Ishikawa (cell line): ENCODE data around the gene VWDE.

Experiments used
- CEBPB ChIP-seq: IDR thresholded peaks from 2 replicates; pipeline ENCODE4 v1.6.1; 2012
- CREB1 ChIP-seq: IDR thresholded peaks from 2 replicates; pipeline ENCODE4 v1.6.1; 2012; ENCODE audit warnings: low read depth
- EGR1 ChIP-seq: IDR thresholded peaks from 2 replicates; pipeline ENCODE4 v1.6.1; 2012
- EP300 ChIP-seq: IDR thresholded peaks from 2 replicates; pipeline ENCODE4 v1.6.1; 2012; ENCODE audit warnings: borderline replicate concordance
- MAX ChIP-seq: IDR thresholded peaks from 2 replicates; pipeline ENCODE4 v1.6.1; 2012
- NFIC ChIP-seq: IDR thresholded peaks from 2 replicates; pipeline ENCODE4 v1.6.1; 2012
- RAD21 ChIP-seq: IDR thresholded peaks from 2 replicates; pipeline ENCODE4 v1.6.1; 2012; ENCODE audit warnings: low read depth
- REST ChIP-seq: IDR thresholded peaks from 2 replicates; pipeline ENCODE4 v1.6.1; 2012; ENCODE audit warnings: low read depth, mild to moderate bottlenecking
- TAF1 ChIP-seq: IDR thresholded peaks from 2 replicates; pipeline ENCODE4 v1.6.1; 2012; ENCODE audit warnings: low read depth, mild to moderate bottlenecking
- TEAD4 ChIP-seq: IDR thresholded peaks from 2 replicates; pipeline ENCODE4 v1.6.1; 2012
- USF1 ChIP-seq: IDR thresholded peaks from 2 replicates; pipeline ENCODE4 v1.6.1; 2012
- ZBTB7A ChIP-seq: IDR thresholded peaks from 2 replicates; pipeline ENCODE4 v1.6.1; 2012; ENCODE audit warnings: low read depth

GRCh38 chr7:12325646-12326045 is 78.0 kb downstream of the VWDE start:
- no peak for TF ChIP-seq TAF1
- no peak for TF ChIP-seq EGR1
- TF ChIP-seq USF1 = no peak
- no peak for TF ChIP-seq CREB1
- TF ChIP-seq CEBPB = no peak
- no peak for TF ChIP-seq RAD21
- no peak for TF ChIP-seq TEAD4
- TF ChIP-seq MAX = no peak
- no peak for TF ChIP-seq NFIC
- TF ChIP-seq ZBTB7A = no peak
- no peak for TF ChIP-seq REST
- TF ChIP-seq EP300 = no peak
